Panc1 (cell line): ENCODE data around the gene NADSYN1. TPM values are rescaled to one million over a fixed set of nuclear protein-coding genes. Genes with fewer than 3 reads are reported as not detected.

Experiments
- ATAC-seq: fragments of 200-7000 bp; cut with Tn5 transposase; 2 replicates; pipeline ENCODE4 v1.9.1; 2020; ENCODE audit warnings: mild to moderate bottlenecking, moderate library complexity
- BruUV-seq: library from RNA; stranded (reverse); fragments of 400-500 nt; replicated peaks from 2 replicates; lab custom pipeline; 2021; lab: Mats Ljungman, UMichigan
- CTCF ChIA-PET: fragments of 300-600 bp; sonication (Branson Sonifier 250); formaldehyde crosslinking; loops from one replicate; lab custom pipeline; 2022; ENCODE audit warnings: antibody characterized with exemption; lab: Charles Lee
- POLR2A ChIA-PET: fragments of 300-600 bp; sonication (Branson Sonifier 250); formaldehyde crosslinking; loops from one replicate; lab custom pipeline; 2022; ENCODE audit warnings: antibody characterized with exemption; lab: Charles Lee
- DNase-seq: peaks from one replicate; pipeline ENCODE4 v3.0.0-alpha.2; 2010; ENCODE audit warnings: low read depth, low spot score
- H3K27ac ChIP-seq: 2 replicates; pipeline ENCODE4 v1.5.1; 2011; ENCODE audit warnings: mild to moderate bottlenecking, low read length, inconsistent platforms
- H3K27me3 ChIP-seq: fragments of 200-500 bp; sonication (Bioruptor generic); 2 replicates; pipeline ENCODE4 v1.6.0; 2014; ENCODE audit warnings: low read length, inconsistent platforms; ENCODE audit not compliant: control insufficient read depth, insufficient read depth
- H3K36me3 ChIP-seq: fragments of 200-500 bp; sonication (Bioruptor generic); 2 replicates; pipeline ENCODE4 v1.5.1; 2014; ENCODE audit warnings: inconsistent platforms, mild to moderate bottlenecking, low read length, moderate library complexity; ENCODE audit not compliant: control insufficient read depth, insufficient read depth
- H3K4me1 ChIP-seq: 2 replicates; pipeline ENCODE4 v1.5.1; 2011; ENCODE audit warnings: inconsistent platforms, mild to moderate bottlenecking, low read length, moderate library complexity; ENCODE audit not compliant: control insufficient read depth, insufficient read depth
- H3K4me3 ChIP-seq, 2 experiments: 2 replicates each; pipeline ENCODE4 v1.5.1; 2011 to 2012; ENCODE audit warnings: low read depth in 2 of 2, low read length in 2 of 2, mild to moderate bottlenecking in 2 of 2, inconsistent platforms in 1 of 2, moderate library complexity in 1 of 2
- H3K9me3 ChIP-seq: fragments of 200-500 bp; sonication (Bioruptor generic); 2 replicates; pipeline ENCODE4 v1.5.1; 2014; ENCODE audit warnings: low read depth, mild to moderate bottlenecking, inconsistent platforms, low read length, moderate library complexity; ENCODE audit not compliant: control insufficient read depth, insufficient read depth
- POLR2AphosphoS5 ChIP-seq: IDR thresholded peaks from 2 replicates; pipeline ENCODE4 v1.6.1; 2012; ENCODE audit warnings: mild to moderate bottlenecking, low read depth, low read length, moderate library complexity
- SIN3A ChIP-seq: IDR thresholded peaks from 2 replicates; pipeline ENCODE4 v1.6.1; 2012; ENCODE audit warnings: low read depth, mild to moderate bottlenecking, low read length, moderate library complexity, borderline replicate concordance; ENCODE audit not compliant: insufficient read depth
- TCF7L2 ChIP-seq: IDR thresholded peaks from 2 replicates; pipeline ENCODE4 v1.6.1; 2011; ENCODE audit warnings: mild to moderate bottlenecking, low read depth, low read length, inconsistent platforms
- in situ Hi-C: cut with HindIII; loops from 2 replicates; pipeline ENCODE4 v1.10.0; 2016; ENCODE audit warnings: low sequenced_read_pairs, low pct_unique_long_range_greater_than_20kb
- intact Hi-C: fragments of 100-400 bp; cut with micrococcal nuclease; formaldehyde crosslinking; loops from one replicate; pipeline ENCODE4 v1.10.0; 2022; ENCODE audit not compliant: unreplicated experiment
- total RNA-seq: library from RNA; stranded (reverse); gene quantifications from one replicate; pipeline ENCODE4 v1.2.1, GENCODE V29; 2021; ENCODE audit not compliant: unreplicated experiment
- TF ChIP-seq, protein P1 (sequence below), 2 experiments: IDR thresholded peaks; 2 replicates each; pipeline ENCODE4 v1.6.1; 2011 to 2012; ENCODE audit warnings: low read depth in 2 of 2, control low read depth in 1 of 2, low read length in 1 of 2, mild to moderate bottlenecking in 1 of 2, moderate library complexity in 1 of 2; ENCODE audit not compliant: insufficient read depth in 1 of 2
- TF ChIP-seq, protein P2 (sequence below): fragments of 450-650 bp; IDR thresholded peaks from 2 replicates; pipeline ENCODE4 v1.5.1; 2017; ENCODE audit warnings: mild to moderate bottlenecking

NADSYN1 gene
- total RNA-seq, 1 experiment from 2014 or later = 76.1 TPM

DNA sequence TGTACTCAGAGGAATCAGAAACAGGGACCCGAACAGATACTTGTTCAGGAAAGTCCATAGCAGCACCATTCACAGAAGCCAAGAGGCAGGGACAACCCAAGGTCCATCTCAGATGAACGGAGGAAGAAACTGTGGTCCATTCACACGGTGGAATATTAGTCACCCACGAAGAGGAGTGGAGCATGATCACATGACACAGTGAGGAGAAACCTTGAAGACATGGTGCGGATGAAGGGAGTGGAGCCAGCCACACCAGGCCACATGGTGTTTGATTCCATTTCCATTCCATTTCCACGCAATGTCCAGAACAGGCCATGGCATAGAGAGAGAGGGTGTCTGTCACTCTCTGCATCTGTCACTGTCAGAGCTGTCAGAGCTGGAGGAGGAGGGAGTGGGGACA lies 30.7 kb downstream of the NADSYN1 start:
- no TSS peak for BruUV-seq
- TF ChIP-seq, protein P1, sequence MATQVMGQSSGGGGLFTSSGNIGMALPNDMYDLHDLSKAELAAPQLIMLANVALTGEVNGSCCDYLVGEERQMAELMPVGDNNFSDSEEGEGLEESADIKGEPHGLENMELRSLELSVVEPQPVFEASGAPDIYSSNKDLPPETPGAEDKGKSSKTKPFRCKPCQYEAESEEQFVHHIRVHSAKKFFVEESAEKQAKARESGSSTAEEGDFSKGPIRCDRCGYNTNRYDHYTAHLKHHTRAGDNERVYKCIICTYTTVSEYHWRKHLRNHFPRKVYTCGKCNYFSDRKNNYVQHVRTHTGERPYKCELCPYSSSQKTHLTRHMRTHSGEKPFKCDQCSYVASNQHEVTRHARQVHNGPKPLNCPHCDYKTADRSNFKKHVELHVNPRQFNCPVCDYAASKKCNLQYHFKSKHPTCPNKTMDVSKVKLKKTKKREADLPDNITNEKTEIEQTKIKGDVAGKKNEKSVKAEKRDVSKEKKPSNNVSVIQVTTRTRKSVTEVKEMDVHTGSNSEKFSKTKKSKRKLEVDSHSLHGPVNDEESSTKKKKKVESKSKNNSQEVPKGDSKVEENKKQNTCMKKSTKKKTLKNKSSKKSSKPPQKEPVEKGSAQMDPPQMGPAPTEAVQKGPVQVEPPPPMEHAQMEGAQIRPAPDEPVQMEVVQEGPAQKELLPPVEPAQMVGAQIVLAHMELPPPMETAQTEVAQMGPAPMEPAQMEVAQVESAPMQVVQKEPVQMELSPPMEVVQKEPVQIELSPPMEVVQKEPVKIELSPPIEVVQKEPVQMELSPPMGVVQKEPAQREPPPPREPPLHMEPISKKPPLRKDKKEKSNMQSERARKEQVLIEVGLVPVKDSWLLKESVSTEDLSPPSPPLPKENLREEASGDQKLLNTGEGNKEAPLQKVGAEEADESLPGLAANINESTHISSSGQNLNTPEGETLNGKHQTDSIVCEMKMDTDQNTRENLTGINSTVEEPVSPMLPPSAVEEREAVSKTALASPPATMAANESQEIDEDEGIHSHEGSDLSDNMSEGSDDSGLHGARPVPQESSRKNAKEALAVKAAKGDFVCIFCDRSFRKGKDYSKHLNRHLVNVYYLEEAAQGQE (IDR thresholded peaks at IDR 0.05; ENCODE audit: insufficient read depth in 1 of 2, low read depth in 2 of 2, low read length in 1 of 2) = no peak
- TF ChIP-seq SIN3A = no peak
- no peak for TF ChIP-seq POLR2AphosphoS5
- TF ChIP-seq, protein P2, sequence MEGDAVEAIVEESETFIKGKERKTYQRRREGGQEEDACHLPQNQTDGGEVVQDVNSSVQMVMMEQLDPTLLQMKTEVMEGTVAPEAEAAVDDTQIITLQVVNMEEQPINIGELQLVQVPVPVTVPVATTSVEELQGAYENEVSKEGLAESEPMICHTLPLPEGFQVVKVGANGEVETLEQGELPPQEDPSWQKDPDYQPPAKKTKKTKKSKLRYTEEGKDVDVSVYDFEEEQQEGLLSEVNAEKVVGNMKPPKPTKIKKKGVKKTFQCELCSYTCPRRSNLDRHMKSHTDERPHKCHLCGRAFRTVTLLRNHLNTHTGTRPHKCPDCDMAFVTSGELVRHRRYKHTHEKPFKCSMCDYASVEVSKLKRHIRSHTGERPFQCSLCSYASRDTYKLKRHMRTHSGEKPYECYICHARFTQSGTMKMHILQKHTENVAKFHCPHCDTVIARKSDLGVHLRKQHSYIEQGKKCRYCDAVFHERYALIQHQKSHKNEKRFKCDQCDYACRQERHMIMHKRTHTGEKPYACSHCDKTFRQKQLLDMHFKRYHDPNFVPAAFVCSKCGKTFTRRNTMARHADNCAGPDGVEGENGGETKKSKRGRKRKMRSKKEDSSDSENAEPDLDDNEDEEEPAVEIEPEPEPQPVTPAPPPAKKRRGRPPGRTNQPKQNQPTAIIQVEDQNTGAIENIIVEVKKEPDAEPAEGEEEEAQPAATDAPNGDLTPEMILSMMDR = no peak
- no peak for TF ChIP-seq TCF7L2
- in situ Hi-C loops (no loop called here), intact Hi-C loops (no loop called here)
- no peak overlapping the region for H3K27ac ChIP-seq
- POLR2A ChIA-PET = interaction anchor here (0.6 kb wide), 1 partner anchor 303 kb away, joined by 4 read pairs; no protein-coding TSS in a partner anchor
- DNase-seq (no peak), ATAC-seq (no peak)
- peaks cover 8% of the 10 kb centered on the region; the same call in 1 of the 2 replicates for H3K4me1 ChIP-seq
- H3K4me3 ChIP-seq = no peak overlapping the region
- no peaks in the 10 kb centered on the region for H3K27me3 ChIP-seq
- CTCF ChIA-PET = interaction anchor here (0.6 kb wide), 1 partner anchor 11 kb away, joined by 3 read pairs; no protein-coding TSS in a partner anchor
- no peaks in the 10 kb centered on the region for H3K9me3 ChIP-seq
- peaks cover 5% of the 10 kb centered on the region; the same call in 1 of the 2 replicates for H3K36me3 ChIP-seq

DNA sequence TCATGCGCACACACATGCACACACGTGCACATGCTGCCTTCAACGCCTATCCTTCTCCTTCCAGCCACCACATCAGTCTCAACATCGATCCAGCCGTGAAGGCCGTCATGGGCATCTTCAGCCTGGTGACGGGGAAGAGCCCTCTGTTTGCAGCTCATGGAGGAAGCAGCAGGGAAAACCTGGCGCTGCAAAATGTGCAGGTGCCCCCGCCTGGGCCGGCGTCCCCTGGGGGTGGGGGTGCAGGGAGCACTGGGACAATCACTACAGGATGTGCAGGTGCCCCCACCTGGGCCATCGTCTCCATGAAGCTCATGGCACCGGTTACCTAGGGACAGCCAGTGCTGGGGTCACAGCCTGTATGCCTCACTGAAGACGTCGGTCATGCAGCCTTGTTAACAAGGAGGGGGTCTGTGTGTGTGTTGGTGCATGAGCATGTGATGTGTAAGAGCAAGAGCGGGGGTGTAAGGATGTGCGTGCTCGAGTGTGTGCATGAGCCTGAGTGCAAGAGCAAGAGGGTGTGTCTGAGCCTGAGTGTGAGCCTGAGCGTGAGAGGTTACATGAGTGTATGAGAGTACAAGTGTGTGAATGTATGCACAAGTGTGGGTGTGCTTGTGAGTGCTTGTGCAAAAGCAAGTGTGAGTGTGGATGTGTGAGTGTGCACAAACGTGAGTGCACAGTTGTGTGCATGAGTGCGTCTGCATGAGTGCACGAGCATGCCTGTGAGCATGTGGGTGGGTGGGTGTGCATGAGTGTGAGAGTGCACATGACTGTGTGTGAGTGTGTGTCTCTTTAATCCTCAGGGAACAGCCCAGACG lies 31.5 kb downstream of the NADSYN1 start:
- ChIA-PET CTCF (no interaction called here), POLR2A (no interaction called here)
- Histone ChIP-seq H3K4me1 (peaks cover 10% of the 10 kb centered on the region; the same call in 1 of the 2 replicates), H3K4me3 (no peak overlapping the region), H3K36me3 (peaks cover 5% of the 10 kb centered on the region; the same call in 1 of the 2 replicates), H3K9me3 (no peaks in the 10 kb centered on the region), H3K27me3 (no peaks in the 10 kb centered on the region), H3K27ac (no peak overlapping the region)
- in situ Hi-C loops (no loop called here), intact Hi-C loops (no loop called here)
- no TSS peak for BruUV-seq
- TF ChIP-seq, protein P1 (IDR thresholded peaks at IDR 0.05; ENCODE audit: insufficient read depth in 1 of 2, low read depth in 2 of 2, low read length in 1 of 2) = no peak
- TF ChIP-seq, protein P2 = no peak
- no peak for TF ChIP-seq TCF7L2
- TF ChIP-seq SIN3A = no peak
- TF ChIP-seq POLR2AphosphoS5 = no peak
- DNase-seq (no peak), ATAC-seq (no peak)
